GM19395 (cell line): ENCODE data around the gene ETV3.

Experiments
- ATAC-seq: cut with Tn5 transposase; IDR thresholded peaks from one replicate; pipeline ENCODE4 v1.9.1; 2021; ENCODE audit warnings: mild to moderate bottlenecking, moderate library complexity; ENCODE audit not compliant: unreplicated experiment

The ETV3 gene

DNA sequence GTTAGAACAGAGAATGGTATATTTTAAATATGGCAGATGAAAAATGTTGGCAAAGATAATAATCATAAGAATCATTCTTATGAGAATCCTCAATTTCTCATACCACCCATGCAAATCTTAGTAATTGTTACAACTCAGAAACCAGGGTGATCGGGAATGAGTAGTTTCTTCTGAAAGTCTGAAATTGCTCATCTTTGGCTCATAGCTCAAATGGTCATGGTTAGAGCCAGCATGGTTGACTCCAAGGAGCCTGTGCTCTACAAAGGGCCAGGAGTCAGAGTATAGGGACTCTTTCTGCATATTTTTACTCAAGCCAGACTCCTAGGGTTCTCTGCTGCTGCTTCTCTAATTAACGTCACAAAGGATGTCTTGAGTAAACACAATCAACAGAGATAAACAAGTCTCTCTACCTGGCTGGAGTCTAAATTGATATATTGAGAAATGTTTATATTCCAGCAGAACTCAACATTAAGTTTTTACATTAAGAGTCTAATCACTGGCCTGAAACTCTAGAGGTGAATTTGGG, 1.9 kb upstream of the ETV3 start:
- ATAC-seq = no peak

- no peak for ATAC-seq
Observed at GRCh38 chr1:157139052-157139715, 989 bp upstream of the ETV3 start.

DNA sequence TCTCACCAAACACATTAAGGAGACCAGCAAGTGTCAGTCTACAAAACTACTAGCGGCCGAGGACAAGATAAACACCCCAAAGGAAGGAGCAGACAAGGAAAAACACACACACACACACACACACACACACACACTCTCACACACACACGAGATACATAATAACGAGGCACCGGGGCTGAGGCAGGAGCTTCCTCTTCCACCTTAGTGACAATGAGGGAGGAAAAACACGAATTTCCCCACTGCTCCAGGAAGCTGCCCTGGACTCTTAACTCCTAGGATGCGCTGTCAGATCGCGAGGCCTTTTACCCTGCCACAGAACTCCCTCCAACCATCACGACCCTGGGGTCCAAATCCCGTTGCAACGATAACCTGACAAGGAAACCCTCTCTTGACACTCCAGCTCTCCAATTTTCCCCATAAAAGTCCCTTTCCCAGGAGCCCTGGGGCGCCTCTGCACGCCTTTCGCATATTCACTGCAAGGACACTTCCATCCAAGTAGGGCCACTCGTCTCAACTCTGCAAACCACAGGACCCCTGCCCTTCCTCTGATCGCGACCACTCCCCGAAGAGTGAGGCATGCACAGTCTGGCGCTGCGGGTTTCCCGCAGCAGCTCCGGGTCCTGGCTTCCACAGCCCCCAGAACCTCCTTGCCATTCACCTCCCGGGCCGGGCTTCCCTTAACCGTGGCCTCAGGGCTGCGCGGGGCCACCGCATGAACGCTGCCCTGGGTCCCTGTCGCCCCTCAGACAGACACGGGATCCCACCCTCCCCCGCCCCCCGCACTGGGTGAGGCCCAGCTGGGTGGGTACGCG, 581 bp downstream of the ETV3 start:
- peak; percentile 18 for ATAC-seq

GRCh38 chr1:157137046-157137407, 1.2 kb downstream of the ETV3 start:
- no peak for ATAC-seq

GRCh38 chr1:157136133-157136532, 2.1 kb downstream of the ETV3 start:
- ATAC-seq = no peak

GRCh38 chr1:157135646-157136045, 2.5 kb downstream of the ETV3 start:
- no peak for ATAC-seq

DNA sequence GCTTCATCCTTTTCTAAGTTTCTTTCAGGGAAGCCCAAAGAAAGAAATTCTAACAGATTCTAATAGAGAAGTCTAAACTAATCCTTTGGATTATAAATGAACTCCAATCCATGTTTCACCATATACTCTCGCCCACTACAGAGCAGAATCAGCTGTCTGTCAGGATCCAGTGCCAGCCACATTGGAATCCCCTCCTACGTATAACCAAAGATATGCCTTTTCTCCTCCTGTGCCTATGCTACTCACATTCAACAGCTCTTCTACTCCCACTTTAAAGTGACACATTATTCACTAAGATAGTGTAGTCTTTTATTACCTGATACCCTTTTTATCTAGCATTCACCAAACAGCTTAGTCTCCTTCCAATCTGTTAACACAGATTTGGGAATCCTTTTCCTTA, 3.1 kb downstream of the ETV3 start:
- ATAC-seq = no peak

GRCh38 chr1:157134442-157134841, 3.8 kb downstream of the ETV3 start:
- no peak for ATAC-seq

- ATAC-seq = no peak
Observed at GRCh38 chr1:157133426-157133825, 4.8 kb downstream of the ETV3 start.

- no peak for ATAC-seq
Observed at GRCh38 chr1:157132616-157133167, 5.5 kb downstream of the ETV3 start.

GRCh38 chr1:157132111-157132510, 6.1 kb downstream of the ETV3 start:
- ATAC-seq = no peak

- ATAC-seq = no peak
Observed at GRCh38 chr1:157131281-157131680, 6.9 kb downstream of the ETV3 start.

GRCh38 chr1:157124855-157125254, 13.3 kb downstream of the ETV3 start:
- no peak for ATAC-seq

DNA sequence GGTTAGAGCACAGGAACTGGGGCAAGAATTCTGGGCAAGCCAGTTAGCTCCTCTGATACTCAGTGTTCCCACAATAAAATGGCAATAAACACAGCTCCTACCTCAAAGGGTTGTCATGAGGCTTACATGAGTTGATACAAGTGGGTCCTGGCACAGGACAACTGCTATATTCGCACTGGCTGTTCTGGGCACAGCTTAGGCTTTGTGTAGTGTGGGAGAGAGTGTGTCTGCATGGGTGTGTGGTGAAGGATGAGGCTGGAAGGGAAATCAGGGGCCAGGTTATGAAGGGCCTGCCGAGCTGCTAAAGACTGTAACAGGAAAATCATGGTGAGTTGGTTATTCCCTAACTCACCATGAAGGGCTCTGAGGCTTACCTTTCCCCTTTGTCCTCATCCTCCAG, 18.7 kb downstream of the ETV3 start:
- ATAC-seq = no peak

DNA sequence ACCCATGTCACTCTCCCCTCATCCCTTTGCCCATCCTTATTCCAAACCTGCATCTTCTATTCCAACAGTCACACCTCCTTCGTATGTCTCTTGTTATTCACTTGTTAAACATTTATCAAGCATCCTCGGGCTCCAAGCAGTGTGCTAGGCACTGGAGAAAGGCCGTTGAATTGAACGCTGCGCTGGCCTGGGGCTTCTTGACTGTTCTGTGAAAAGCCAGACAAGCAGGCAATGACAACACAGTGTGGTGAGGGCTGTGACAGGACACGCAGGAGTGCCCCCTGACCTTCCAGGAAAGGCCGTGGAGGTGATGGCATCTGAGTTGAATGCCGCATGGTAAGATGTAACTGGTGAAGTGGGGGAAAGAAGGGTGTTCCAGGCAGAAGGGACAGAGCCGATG, 19.2 kb downstream of the ETV3 start:
- ATAC-seq = no peak

GRCh38 chr1:157117527-157118057, 20.6 kb downstream of the ETV3 start:
- ATAC-seq = no peak

DNA sequence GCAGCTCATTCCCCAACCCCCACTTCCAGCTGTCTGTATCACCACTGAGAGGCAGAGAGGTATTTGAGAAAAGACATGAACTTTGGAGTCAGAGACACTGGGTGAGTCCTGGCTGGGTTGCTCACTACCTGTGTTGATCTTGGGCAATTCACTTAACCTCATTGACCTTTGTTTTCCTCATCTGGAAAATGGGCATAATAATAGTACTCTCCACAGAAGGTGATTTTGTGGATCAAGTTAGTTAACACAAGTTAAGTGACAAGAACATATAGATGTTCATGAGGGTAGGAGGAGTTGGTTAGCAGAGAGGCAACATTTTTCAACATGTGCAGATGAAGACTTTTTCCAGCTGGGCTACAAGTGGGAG, 21.5 kb downstream of the ETV3 start:
- no peak for ATAC-seq

GRCh38 chr1:157115851-157116736, 22.1 kb downstream of the ETV3 start:
- ATAC-seq = no peak

GRCh38 chr1:157115429-157115838, 22.8 kb downstream of the ETV3 start:
- ATAC-seq = no peak

DNA sequence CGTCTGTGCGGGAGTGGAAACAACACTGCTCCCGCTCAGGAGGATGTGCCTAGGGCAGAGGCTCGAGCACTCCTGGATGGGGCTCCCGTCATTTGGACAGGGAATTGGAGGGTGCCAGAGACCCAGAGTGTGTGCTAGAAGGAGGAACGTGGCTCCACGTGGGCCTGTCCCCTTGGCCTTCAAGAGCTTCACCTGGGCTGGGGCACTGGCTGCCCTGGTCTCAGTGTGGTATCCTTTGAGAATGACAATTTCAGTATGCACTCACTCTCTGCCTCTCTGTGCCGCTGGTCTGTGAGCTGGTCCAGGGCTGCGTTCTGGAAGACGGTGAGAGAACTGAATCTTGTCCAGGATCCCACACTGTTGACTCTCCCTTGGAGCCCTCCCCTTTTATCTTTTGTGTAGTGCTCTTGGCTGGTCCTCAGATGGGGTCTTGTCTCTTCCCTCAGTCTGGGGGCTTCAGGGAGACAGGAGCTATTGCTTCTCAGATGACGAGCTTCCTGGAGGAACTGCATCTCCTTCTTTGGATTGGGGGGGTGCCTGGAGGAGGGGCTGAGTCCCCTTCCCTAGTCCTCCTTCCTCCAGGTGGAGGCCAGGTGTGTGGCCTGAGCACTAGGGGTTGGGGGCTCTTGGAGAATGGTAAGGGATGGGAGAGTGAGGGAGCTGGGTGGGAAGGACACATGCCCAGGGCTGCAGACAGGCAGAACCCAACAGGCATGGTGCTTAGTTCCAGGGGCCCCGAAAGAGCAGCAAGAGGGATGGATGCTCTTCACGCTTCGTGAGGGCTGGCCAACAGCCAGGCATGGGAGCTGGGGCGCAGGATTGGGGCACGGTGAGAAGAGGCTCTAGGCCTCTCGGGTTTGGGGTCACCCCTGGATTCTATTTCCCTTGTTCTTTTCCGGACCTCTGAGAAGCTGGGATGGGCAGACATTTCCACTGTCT, 23.7 kb downstream of the ETV3 start:
- no peak for ATAC-seq
